ENCODE results near the gene KMT5B.
"Not testable (repeated sequence)": the region's sequence is repeated elsewhere in the genome, so short reads cannot be mapped to it uniquely, and the experiment has no call there.

KMT5B gene

GRCh38 chr11:68213135-68213515, at the start of gene KMT5B:
TSS of gene KMT5B (minus strand) at chr11:68213296. CDS start at chr11:68190076, 23,220 bp downstream.
- peak; percentile 21 for DNase-seq

DNA sequence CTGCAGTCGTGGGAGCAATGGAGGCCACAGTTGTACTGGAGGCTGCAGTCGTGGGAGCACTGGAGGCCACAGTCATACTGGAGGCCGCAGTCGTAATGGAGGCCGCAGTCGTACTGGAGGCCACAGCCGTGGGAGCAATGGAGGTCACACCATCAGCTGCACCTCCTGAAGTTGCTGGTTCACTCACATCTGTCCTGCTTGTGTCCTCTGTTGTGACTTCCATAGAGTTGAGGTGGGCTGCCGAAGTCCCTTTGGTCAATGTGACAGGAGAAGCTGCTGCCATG, 49.4 kb upstream of the KMT5B start:
- no peak for DNase-seq

DNA sequence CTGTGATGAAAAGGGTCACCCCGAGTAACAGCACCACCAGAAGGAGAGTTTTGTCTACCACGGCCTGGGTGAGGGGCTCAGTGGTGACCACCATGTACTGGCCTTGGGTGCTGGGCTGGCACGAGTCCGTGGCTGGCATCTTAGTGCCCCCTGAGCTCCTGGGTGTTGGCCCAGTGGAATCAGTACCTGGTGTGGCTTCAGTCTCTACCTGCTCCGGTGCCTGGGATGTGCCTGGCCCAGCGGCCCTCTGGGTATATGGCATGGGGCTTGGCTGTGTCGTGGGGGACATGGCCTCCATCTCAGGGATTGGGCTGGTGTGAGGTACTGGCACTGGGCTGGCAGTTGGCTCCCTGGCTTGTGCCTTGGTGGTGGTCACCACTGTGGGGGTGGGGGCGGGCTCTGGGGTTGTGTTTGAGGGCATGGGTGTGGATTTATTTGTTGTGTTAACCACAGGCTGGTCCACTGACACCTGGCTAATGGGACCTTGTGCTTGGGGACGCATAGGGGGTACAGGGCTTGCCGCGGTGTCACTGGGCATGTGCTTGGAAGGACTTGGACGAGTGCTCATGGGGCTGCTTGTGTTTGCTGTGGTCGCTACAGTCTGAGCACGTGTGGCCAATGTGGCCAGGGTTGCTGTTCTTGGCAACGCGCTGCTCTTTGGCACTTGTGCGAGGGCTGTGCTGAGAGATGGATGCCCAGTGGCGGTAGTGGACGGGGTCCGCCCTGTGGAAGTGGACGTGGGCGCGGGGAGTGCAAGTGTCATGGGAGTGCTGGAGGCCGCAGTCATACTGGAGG, 48.9 kb upstream of the KMT5B start:
- no peak for DNase-seq

DNA sequence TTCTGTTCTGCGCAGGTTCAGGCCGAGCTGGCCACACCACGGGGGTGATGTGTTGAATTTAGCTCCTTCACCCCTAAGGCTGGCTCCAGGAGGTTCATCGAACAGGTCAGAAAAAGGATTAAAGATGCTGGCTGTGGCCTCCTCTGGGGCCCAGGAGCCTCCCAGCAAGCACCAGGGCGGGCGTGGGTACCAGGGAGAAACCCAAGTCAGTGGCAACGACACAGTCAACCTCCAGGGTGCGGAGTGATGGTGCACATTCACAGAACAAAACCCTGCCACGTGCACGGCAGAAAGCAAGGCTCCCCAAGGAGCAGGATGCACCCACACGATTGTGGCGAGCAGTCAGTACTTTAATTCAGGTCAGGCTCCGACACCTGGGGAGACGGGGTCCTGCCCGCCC, 47.9 kb upstream of the KMT5B start:
- no peak for DNase-seq

DNA sequence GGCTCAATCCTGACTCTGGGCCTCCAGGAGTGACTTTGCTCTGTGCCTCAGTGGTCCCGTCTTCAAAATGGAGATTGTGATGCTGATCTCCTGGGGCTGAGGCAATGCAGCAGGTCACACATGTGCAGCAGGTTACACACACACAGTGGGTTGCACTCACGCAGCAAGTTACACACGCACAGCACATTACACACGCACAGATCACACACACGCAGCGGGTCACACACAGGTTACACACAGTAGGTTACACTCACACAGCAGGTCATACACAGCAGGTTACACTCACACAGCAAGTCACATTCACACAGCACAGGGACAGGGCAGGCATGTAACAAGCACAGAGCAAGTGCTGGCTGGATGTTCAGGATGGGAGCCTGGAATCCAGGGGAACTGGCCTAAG, 47.4 kb upstream of the KMT5B start:
- DNase-seq, result no peak

DNA sequence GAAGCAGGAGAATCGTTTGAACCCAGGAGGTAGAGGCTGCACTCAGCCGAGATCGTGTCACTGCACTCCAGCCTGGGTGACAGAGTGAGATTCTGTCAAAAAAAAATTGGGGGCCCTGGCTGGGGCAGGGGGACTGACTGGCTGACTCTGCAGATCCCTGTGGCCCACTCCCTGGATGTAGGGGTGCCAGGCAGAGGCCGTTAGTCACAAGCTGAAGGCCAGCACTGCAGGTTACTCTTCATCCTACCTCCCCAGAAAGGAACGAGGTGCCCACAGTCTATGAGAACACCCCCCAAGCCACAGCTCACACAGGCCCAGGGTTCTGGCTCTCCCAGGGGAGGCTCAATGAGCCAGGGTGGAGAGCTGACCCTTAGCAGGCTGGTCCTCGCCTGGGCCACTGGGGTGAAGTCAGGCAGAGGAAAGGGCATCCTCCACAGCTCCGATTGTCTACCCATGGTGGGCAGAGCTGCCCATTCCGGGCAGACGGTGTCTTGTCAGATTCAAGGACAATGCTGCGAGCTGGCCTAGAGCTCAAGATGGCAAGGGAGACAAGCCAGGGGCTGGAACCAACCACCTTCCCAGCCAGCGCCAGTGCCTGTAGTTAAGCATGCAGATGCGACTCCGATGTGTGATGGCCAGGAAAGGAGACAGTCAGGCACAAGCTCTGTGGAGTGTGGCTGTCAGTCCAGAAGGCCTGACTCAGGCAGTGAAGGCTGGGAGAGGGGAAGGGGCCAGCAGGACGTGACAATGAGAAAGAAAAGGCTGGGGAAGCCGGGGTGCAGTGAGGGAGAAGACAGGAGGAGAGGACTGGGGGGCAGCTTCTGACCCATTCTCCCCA, 46.2 kb upstream of the KMT5B start:
- no peak for DNase-seq

DNA sequence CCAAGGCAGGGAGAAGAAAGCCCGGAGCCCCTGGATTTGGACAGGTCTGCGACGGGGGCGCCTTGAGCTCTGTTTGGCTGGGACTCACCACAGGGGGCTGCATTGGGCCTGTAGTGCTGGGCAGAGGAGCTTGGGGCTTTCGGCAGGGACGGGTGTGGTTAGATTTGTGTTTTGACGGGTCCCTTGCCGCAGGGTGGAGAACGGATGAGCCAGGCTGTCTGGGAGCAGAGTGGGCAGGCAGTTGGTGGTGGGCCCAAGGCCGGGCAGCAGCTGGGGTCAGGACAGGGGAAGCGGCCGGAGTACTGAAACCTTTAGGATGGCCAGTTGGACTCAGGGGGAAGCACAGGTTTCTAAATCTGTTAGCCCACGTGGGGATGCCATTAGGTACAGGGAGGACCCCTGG, 45.3 kb upstream of the KMT5B start:
- DNase-seq, result no peak

DNA sequence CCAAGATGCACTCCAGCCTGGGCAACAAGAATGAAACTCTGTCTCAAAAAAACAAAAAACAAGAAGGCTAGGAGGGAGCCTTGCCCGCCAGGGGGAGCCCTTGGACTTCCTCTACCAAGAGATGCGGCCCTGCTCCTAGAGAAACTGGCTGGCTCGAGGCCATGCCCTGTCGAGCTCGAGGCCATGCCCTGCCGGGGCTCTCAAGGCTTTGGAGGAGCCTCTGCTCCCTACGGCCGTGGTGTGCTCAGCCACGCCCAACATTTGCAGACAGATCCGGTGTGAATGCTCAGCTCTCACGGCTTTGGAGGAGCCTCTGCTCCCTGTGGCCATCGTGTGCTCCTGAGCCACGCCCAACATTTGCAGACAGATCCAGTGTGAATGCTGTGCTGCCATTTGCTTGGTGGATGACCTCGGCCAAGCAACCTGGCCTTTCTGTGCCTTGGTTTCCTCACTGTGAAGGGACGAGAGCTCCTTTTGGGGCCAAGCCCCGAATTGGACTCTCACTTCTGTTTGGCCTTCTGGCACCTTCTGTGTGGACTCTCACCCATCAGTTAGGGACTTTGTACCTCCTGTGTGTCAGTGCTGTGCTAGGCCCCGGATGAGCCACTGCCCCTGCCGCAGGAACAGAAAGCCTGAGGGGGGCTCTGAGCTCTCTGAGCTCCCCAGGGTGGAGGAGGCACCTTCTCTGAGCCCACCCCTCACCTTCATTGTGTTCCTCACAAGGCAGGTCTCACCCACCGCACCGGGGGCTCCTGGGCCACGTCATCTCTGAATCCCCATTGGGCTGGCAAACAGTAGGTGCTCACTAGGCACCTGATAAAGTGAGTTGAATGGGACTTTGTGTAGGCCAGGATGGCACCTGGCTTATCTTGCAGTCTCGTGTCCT, 44.6 kb upstream of the KMT5B start:
- DNase-seq, result peak; percentile 86

GRCh38 chr11:68256331-68256741, 43.2 kb upstream of the KMT5B start:
- no peak for DNase-seq

DNA sequence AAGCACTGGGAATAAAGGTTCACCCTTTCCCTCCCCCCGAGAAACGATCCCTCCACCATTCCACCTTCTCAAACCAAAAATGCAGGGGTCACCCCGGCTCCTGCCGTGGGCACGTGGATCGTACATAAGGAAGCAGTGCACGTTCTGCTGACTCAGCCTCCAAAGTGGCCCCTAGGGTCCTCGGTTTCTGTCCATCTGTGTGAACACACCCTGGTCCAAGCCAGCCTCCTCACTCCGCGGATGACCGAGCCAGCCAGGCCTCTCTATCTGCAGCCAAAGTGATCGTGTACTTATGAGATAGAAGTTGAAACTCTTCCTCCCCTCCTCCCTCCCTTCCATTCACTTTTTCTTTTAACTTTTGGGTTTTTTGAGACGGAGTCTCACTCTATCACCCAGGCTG, 42.4 kb upstream of the KMT5B start:
- DNase-seq, result no peak

- DNase-seq, result no peak
Observed at GRCh38 chr11:68254421-68254820, 41.3 kb upstream of the KMT5B start.

GRCh38 chr11:68251765-68252164, 38.7 kb upstream of the KMT5B start:
- DNase-seq, result no peak

- DNase-seq, result not testable (repeated sequence)
Observed at GRCh38 chr11:68244912-68245311, 31.8 kb upstream of the KMT5B start.

DNA sequence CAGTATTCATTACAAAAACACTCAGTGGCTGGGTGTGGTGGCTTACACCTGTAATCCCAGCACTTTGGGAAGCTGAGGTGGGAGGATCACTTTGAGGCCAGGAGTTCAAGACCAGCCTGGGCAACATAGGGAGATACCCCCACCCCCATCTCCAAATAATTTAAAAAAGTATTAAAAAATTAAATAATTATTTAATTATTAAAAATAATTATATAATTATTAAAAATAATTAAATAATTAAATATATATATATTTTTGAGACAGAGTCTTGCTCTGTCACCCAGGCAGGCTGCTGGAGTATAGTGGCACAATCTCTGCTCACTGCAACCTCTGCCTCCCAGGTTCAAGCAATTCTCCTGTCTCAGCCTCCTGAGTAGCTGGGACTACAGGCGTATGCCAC, 30.8 kb upstream of the KMT5B start:
- not testable (repeated sequence) for DNase-seq

DNA sequence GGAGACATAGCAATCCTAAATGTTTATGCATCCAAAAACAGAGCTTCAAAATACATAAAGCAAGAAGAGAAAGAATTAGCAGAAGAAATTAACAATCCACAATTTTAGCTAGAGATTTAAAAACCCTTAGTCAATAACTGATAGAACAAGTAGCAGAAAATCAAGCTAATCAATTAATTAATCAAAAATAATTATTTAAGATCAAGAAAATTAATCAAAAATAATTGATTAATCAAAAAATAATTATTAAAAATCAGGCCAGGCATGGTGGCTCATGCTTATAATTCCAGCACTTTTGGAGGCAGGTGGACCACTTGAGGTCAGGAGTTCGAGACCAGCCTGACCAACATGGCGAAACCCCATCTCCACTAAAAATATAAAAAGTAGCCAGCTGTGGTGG, 29.5 kb upstream of the KMT5B start:
- no peak for DNase-seq

DNA sequence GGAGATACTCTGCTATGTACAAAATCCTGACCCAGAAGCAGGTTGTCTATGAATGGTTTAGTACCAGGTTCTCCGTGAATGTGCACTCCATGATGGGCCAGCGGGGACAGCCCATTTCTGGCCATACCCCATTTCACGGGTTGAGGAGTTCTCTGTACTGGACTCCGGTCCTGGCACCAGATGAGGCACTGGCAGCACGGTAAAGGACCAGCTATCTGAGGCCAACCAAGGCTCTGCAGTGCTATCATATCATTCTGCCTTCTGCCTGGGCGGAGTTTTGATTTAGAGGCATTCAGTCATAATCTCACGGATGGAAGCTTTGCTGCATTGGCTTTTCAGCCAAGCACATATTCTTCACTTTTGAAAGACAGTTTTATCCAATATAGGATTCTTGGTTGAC, 18.5 kb upstream of the KMT5B start:
- DNase-seq, result no peak

GRCh38 chr11:68229601-68230000, 16.5 kb upstream of the KMT5B start:
- DNase-seq, result no peak

GRCh38 chr11:68226421-68226820, 13.3 kb upstream of the KMT5B start:
- DNase-seq, result no peak

- no peak for DNase-seq
Observed at GRCh38 chr11:68224606-68225005, 11.5 kb upstream of the KMT5B start.

GRCh38 chr11:68223275-68223674, 10.2 kb upstream of the KMT5B start:
- no peak for DNase-seq

DNA sequence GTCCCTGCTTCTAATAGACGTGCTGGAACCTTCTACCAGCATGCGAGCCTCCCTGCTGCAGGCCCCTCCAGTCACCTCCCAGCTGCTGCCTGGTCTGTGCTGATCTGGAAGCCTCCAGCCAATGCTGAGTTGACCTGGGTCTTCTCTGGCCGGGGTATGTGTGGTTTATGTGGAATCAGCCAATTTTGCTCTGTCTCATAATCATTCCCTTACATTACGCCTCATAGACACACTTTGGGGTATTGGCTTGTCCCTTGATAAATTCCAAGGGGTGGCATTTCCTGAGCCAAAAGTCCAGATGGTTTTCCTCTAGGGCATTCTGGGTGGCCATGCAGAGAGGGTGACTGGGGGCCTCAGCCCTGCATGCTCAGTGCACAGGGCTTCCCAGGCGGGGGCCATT, 8.3 kb upstream of the KMT5B start:
- no peak for DNase-seq

GRCh38 chr11:68216171-68216938, 3.3 kb upstream of the KMT5B start:
- no peak for DNase-seq
